ENCODE results near the gene BFSP2.

DNA sequence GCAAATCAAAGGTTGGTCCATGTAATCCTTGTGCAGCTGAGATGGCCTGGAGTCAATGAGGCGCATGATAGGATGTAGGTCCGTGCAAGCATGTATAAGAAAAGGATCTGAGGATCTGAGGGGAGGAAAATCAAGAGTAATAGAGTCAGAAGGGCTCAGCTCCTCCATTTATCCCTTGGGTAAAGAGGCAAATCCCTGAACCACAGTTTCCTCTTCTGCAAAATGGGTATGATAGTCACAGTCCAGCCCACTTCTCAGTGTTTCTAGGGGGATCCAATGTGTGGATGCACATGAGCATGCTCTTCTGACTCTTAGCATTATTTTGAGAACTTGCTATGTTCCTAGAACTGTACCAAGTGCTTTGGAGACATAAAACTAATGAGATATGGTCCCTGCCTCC lies 67.9 kb downstream of the BFSP2 start:
- no peak for TF ChIP-seq CTCF (IDR thresholded peaks at IDR 0.05)
- no peak for TF ChIP-seq POLR2A (IDR thresholded peaks at IDR 0.05)
